ENCODE data around the gene GTF2A1.
"Not testable (repeated sequence)": the region's sequence is repeated elsewhere in the genome, so short reads cannot be mapped to it uniquely, and the experiment has no call there.

Gene GTF2A1

DNA sequence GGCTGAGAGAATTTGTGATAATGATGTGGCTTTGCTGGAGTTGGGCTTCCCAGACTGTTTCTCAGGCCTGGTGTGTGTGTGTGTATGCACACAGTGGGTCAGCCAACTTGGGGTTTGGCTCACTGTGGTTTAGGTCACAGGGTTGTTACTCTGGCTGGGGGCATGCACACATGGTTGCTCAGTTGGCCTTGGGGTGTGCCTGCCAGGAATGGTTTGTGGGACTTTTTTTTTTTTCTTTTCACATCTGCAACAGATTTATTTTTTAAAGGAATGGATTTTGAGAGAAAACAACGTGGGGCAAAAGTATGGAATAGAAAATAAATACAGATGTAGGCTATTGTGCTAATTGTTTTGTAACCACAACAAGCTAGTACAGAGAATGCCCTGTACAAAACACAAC is 25.0 kb upstream of the GTF2A1 start:
- H3K4me3 ChIP-seq (ENCODE audit: low read length), result no peak overlapping the region
- no peak for TF ChIP-seq ZNF274 (IDR thresholded peaks at IDR 0.05; ENCODE audit: low read depth, low read length)

DNA sequence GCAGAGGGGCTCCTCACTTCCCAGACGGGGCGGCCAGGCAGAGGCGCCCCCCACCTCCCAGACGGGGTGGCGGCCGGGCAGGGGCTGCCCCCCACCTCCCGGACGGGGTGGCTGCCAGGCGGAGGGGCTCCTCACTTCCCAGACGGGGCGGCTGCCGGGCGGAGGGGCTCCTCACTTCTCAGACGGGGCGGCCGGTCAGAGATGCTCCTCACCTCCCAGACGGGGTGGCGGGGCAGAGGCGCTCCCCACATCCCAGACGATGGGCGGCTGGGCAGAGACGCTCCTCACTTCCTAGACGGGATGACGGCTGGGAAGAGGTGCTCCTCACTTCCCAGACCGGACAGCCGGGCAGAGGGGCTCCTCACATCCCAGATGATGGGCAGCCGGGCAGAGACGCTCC is 23.7 kb upstream of the GTF2A1 start:
- H3K4me3 ChIP-seq (ENCODE audit: low read length), result not testable (repeated sequence)

DNA sequence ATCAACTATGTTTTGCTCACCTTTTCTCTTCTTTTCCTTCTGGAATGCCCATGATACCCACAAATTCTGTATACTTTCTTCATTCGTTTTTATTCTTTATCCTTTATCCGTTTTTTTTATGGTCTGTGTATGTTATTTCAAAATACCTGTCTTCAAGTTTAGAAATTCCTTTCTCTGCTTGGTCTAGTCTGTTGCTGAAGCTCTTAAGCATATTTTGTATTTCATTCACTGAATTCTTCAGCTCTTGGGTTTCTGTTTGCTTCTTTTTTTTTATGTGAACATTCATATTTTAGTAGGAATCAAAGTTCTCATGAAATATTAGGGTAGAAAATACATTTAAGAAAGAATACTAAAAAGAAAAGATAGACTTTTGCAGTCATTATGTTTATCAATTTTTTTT is 22.7 kb upstream of the GTF2A1 start:
- H3K4me3 ChIP-seq (ENCODE audit: low read length), result no peak overlapping the region
- no peak for TF ChIP-seq ZNF274 (IDR thresholded peaks at IDR 0.05; ENCODE audit: low read depth, low read length)

DNA sequence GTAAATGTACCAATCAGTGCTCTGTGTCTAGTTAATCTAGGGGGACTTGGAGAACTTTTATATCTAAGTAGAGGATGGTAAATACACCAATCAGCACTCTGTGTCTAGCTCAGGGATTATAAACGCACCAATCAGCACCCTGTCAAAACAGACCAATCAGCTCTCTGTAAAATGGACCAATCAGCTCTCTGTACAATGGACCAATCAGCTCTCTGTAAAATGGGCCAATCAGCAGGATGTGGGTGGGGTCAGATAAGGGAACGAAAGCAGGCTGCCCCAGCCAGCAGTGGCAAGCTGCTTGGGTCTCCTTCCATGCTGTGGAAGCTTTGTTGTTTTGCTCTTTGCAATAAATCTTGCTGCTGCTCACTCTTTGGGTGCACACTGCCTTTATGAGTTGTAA is 16.1 kb upstream of the GTF2A1 start:
- H3K4me3 ChIP-seq (ENCODE audit: low read length), result not testable (repeated sequence)

DNA sequence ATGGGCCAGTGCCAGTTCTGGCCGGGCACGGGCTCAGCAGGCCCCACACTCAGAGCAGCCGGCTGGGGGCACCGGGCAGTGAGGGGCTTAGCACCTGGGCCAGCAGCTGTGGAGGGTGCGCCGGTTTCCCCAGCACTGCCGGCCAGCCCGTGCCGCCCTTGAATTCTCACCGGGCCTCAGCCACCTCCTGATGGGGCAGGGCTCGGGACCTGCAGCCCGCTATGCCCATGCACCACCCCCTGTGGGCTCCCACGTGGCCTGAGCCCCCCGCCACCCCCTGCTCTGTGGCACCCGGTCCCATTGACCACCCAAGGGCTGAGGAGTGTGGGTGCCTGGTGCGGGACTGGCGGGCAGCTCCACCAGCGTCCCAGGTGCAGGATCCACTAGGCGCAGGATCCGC is 15.4 kb upstream of the GTF2A1 start:
- TF ChIP-seq ZNF274 (IDR thresholded peaks at IDR 0.05; ENCODE audit: low read depth, low read length), result no peak
- no peak overlapping the region for H3K4me3 ChIP-seq (ENCODE audit: low read length)

DNA sequence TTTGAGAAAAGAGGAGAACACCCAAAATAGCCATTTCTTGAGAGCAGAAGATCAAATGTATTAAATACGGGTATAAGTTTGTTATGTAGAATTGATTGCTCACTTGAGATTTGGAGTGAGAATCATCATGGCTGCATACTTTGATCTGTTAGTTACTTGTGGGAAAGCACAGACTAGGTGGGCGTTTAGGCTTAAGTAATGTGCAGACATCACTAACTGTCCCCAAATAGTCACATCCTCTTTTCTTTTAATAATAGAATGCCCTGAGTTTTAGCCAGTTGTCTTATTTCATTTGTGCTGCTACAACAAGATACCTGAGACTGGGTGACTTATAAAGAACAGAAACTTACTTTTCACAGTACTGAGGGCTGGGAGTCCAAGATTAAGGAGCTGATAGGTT is 14.3 kb upstream of the GTF2A1 start:
- no peak for TF ChIP-seq ZNF274 (IDR thresholded peaks at IDR 0.05; ENCODE audit: low read depth, low read length)
- H3K4me3 ChIP-seq (ENCODE audit: low read length), result no peak overlapping the region

DNA sequence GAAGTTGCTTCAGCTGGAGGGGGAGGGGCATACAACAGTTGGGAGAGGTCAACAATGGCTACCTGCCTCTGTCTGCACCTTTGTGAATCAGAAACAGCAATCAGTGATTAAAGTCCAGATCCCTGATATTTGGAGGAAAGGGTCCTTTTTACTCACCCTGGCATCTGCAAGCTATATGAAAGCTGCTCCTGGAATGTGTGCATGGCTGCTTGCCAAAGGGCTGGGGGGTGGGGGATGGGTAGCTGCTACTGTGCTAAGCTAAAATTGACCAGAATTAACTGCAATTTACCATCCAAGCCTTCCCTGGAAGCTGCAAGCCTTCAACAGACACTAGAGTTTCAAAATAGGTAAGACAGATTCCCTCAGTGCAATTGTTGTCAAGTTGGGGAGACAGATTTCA is 13.5 kb upstream of the GTF2A1 start:
- no peak for TF ChIP-seq ZNF274 (IDR thresholded peaks at IDR 0.05; ENCODE audit: low read depth, low read length)

DNA sequence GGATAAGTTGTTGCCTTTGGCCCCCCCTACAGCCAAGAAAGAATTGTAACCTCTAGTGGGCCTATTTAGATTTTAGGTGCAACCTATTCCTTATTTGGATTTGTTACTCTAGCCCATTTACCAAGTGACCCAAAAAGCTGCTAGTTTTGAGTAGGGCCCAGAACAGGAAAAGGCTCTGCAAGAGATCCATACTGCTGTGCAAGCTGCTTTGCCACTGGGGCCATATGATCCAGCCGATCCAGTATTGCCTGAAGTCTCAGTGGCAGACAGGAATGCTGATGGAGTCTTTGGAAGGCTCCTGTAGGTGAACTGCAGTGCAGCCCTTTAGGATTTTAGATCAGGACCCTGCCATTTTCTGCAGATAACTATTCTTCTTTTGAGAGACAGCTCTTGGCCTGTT is 12.9 kb upstream of the GTF2A1 start:
- H3K4me3 ChIP-seq (ENCODE audit: low read length), result no peak overlapping the region
- no peak for TF ChIP-seq ZNF274 (IDR thresholded peaks at IDR 0.05; ENCODE audit: low read depth, low read length)

More for the DNA sequence above, 13.5 kb upstream of the GTF2A1 start:
- no peak overlapping the region for H3K4me3 ChIP-seq (ENCODE audit: low read length)

DNA sequence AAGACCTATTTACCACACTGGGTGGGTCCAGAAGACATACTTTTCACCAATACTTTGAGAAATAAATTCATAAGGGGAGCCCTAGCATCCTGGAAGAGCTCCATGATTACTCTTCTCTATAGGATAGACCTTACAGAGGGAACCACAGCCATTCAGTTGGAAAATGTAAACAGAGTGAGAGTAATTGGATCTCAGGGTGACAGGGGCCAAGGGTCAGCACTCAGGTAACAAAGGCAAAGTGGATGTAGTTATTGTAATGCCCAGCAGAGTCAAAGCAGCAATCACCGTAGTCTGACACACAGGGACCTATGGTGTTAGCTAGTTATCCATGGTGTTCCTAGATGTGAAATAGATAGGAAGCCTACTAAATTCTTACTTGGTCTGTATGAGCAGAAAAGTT is 10.8 kb upstream of the GTF2A1 start:
- H3K4me3 ChIP-seq (ENCODE audit: low read length), result no peak overlapping the region
- TF ChIP-seq ZNF274 (IDR thresholded peaks at IDR 0.05; ENCODE audit: low read depth, low read length), result no peak

DNA sequence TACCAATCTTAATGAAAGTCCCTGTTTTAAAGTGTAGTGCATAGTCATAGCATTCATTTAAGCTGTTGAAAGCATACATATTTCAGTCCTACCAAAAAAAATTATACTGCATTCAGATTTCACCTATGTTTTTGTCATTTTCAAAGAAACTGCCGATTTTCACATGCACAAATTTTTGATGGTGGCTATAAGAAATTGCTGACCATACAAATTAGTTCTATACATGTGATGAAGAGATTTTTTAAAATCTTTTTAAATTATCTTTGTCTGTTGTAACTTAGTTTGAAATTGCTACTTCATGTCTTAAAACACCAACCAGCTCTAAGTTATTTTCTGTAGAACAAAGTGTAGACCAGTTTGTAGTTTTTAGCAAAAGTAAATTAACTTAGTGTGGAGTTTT is 3.5 kb upstream of the GTF2A1 start:
- H3K4me3 ChIP-seq (ENCODE audit: low read length), result no peak overlapping the region
- TF ChIP-seq ZNF274 (IDR thresholded peaks at IDR 0.05; ENCODE audit: low read depth, low read length), result no peak

DNA sequence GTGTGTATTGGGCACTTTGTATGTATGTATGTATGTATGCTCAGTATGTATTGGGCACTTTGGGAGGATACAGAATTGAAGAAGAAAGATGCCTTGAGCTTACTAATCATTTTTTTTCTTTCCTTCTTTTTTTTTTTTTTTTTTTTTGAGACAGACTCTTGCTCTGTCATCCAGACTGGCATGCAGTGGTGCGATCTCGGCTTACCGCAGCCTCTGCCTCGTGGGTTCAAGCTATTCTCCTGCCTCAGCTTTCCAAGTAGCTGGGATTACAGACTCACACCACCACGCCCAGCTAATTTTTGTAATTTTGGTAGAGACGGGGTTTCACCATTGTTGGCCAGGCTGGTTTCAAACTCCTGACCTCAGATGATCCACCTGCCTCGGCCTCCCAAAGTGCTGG is 3.0 kb upstream of the GTF2A1 start:
- H3K4me3 ChIP-seq (ENCODE audit: low read length), result not testable (repeated sequence)

DNA sequence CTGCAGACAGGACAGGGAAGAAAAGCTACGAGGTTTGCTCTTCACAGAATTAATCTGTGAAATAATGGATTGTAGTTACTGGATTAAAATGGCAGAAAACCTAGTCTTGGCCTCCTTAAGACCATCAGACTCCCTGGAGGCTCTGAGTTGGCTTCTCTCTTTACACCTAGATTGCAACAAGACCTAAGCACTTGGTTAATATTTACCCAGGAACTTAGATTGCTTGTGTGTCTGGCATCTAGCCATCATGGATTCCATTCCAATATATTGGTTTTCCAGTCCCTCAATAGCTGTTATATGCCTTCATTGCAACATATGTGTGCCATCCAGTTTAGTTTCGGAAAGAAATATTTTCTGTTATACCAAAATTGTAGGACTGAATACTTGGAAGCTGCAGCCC is 1.9 kb upstream of the GTF2A1 start:
- TF ChIP-seq ZNF274 (IDR thresholded peaks at IDR 0.05; ENCODE audit: low read depth, low read length), result no peak
- H3K4me3 ChIP-seq (ENCODE audit: low read length), result no peak overlapping the region

DNA sequence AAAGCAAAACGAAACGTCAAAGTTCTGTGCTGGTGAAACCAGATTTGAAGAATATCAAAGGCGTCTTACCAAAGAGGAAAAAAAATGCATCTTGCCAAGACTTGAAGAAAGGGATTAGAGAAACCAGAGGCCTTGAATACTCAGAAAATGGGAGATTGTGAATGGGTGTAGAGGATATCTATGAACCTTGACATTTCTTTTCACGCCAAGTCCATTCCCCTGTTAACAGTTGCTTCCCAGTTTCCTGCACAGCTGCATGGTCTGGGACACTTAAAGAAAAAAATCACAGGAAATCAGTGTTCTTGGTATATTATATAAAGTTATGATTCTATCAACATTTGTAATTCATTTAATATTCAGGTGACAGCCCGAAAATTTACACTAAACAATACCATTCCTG is 1.4 kb upstream of the GTF2A1 start:
- H3K4me3 ChIP-seq (ENCODE audit: low read length), result no peak overlapping the region; the same call in 1 of the 2 replicates

DNA sequence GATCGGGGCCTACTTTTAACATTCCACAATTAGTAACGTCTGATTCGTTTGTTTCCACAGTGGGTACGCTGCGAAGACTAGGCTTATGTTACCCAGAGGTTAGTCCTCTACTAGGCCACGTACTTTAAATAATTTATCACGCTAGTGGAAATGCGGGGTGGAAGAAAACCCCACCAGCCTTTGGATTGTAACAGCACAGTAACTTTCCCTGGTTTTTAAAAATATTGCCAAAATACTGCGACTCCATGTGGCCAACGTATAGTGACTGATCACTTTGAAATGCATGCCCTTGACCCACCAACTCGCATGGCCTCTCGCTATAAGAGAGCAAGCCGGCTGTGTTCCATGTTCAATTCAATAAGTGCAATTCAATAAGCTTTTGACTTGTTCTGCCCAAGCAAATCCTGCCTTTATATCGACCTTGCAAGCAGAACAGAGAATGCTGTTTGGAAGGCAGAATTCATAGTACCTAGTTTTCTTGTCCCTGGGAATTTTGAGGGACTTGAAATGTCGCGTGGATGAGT is 882 bp upstream of the GTF2A1 start:
- no peak for TF ChIP-seq ZNF274 (IDR thresholded peaks at IDR 0.05; ENCODE audit: low read depth, low read length)
- H3K4me3 ChIP-seq (ENCODE audit: low read length), result peak overlapping the region; percentile 62; the same call in 1 of the 2 replicates

More for the DNA sequence above, 1.4 kb upstream of the GTF2A1 start:
- TF ChIP-seq ZNF274 (IDR thresholded peaks at IDR 0.05; ENCODE audit: low read depth, low read length), result no peak

DNA sequence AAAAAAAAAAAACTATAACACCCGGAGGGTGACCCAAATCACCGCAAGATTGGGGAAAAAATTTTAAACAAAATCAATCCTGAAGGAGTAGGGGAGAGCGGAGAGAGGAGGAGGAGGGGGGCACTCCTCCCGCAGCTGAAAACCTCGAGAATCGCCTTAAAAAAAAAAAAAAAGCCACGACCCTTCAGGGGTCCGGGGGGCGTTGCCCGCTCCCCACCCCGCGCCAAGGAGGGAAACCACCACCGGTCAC is 254 bp downstream of the GTF2A1 start:
- peak overlapping the region; percentile 99 for H3K4me3 ChIP-seq (ENCODE audit: low read length)
- TF ChIP-seq ZNF274 (IDR thresholded peaks at IDR 0.05; ENCODE audit: low read depth, low read length), result no peak

DNA sequence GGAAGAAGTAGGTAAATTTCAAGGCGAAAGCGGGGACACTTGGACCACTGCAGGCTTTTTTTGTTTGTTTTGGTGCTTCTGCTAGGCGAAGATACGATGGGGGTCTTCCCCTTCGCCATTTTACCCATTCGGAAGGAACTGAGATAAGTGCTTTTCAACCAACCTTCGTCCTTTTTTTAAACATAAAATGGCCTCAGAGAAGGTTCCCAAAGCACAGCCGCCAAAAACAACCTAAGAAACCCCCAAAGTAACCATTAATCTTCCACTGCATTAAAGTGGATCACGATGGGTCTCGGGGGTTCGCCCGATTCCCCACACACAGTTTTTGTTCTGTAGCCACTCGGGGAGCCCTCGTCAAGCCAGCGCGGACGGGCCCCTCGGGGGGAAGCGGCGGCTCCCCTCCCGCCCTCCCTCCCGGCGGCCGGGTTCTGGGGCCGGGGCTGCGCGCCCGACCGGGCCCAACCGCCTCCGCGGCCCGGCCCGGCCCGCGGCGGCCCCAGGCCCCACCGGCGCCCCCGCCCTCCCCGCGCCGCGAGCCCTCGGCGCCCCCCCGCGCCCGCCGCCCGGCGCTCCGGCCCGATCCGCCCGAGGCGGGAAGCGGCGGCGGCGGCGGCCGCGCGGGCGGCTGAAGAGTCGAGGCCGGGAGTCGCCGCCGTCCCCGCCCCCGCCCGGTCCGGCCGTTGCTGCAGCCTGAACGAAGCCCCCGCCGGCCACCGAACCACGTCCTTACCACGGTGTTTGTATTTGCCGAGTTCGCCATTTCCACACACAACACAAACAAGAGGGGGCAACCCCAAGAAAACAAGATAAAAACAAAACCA is 790 bp downstream of the GTF2A1 start:
- peak overlapping the region; percentile 99 for H3K4me3 ChIP-seq (ENCODE audit: low read length)
- TF ChIP-seq ZNF274 (IDR thresholded peaks at IDR 0.05; ENCODE audit: low read depth, low read length), result no peak
